ENCODE data around the gene GGA3. TPM values are rescaled to one million over a fixed set of nuclear protein-coding genes. Genes with fewer than 3 reads are reported as not detected.

GGA3 gene
- total and polyA plus RNA-seq, 2 donors from 2014 or later, result 8.0 to 49.2 TPM

DNA sequence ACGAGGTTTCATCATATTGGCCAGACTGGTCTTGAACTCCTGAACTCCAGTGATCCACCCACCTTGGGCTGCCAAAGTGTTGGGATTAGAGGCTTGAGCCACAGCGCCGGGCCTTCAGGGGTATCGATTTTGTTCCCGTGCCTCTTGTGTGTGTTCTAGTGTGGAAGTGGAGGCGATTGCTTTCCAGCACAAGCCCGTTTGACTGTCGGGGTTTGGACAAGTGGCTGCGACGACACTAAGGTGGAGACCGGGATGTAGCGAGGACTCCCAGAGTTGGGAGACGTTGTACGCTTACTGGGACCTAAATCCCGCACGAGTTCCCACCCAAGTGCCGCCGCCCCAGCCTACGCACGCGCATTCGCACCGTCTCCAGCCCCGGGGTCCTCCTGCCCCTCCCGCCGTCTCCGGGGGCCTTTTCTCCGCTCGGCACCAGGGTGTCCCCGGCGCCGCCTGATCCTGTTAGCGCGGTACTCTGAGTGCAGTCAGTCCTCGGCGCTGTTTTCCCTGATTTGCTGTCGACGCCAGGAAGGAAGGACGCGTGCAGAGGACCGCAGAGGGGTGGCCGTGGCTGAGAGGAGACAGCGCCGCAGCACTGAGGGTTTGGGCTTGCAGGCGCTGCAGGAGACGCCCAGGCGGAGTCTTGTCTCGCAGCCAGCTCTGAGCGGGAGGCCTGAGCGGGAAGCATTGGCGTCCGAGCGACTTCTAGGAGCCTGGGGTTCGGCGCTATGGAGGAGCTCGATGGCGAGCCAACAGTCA lies 56.2 kb downstream of the GGA3 start, which contains the start of gene NUP85:
NUP85 (plus strand) TSS at position 643 of the 756 bp plus-strand sequence; CDS start at position 726, 83 bp downstream.
- Histone ChIP-seq H3K4me3 (ENCODE audit: low read length in 3 of 3) (peak within 1 kb of the TSS; percentile 99 to 100 (median 100)), H3K27ac (ENCODE audit: low read depth in 2 of 2, low read length in 2 of 2) (peak within 1 kb of the TSS; percentile 98 to 99), H3K27me3 (ENCODE audit: control insufficient read depth, insufficient read depth, low read length) (no peaks in the 10 kb centered on the region), H3K36me3 (ENCODE audit: control insufficient read depth in 2 of 3, insufficient read depth in 3 of 3, low read length in 3 of 3) (peaks cover 0 to 2% (median 0%) of the 10 kb centered on the region in 3 donors), H3K4me1 (ENCODE audit: control insufficient read depth in 2 of 3, insufficient read depth in 2 of 3, low read depth in 1 of 3, low read length in 3 of 3) (peaks cover 0 to 8% (median 0%) of the 10 kb centered on the region in 3 donors), H3K9me3 (ENCODE audit: control insufficient read depth in 2 of 3, insufficient read depth in 1 of 3, low read length in 3 of 3) (no peaks in the 10 kb centered on the region), H3K9ac (ENCODE audit: low read length in 3 of 3) (peak within 1 kb of the TSS; percentile 98 to 100 (median 98))
- FAIRE-seq (no peak), DNase-seq (peak; percentile 95 to 97 (median 96))
- TF ChIP-seq, protein P1, sequence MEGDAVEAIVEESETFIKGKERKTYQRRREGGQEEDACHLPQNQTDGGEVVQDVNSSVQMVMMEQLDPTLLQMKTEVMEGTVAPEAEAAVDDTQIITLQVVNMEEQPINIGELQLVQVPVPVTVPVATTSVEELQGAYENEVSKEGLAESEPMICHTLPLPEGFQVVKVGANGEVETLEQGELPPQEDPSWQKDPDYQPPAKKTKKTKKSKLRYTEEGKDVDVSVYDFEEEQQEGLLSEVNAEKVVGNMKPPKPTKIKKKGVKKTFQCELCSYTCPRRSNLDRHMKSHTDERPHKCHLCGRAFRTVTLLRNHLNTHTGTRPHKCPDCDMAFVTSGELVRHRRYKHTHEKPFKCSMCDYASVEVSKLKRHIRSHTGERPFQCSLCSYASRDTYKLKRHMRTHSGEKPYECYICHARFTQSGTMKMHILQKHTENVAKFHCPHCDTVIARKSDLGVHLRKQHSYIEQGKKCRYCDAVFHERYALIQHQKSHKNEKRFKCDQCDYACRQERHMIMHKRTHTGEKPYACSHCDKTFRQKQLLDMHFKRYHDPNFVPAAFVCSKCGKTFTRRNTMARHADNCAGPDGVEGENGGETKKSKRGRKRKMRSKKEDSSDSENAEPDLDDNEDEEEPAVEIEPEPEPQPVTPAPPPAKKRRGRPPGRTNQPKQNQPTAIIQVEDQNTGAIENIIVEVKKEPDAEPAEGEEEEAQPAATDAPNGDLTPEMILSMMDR (IDR thresholded peaks at IDR 0.05; ENCODE audit: borderline replicate concordance, extremely low read depth, insufficient read depth), result no peak
- intact Hi-C loops (cut with DNase I), result no loop called here

DNA sequence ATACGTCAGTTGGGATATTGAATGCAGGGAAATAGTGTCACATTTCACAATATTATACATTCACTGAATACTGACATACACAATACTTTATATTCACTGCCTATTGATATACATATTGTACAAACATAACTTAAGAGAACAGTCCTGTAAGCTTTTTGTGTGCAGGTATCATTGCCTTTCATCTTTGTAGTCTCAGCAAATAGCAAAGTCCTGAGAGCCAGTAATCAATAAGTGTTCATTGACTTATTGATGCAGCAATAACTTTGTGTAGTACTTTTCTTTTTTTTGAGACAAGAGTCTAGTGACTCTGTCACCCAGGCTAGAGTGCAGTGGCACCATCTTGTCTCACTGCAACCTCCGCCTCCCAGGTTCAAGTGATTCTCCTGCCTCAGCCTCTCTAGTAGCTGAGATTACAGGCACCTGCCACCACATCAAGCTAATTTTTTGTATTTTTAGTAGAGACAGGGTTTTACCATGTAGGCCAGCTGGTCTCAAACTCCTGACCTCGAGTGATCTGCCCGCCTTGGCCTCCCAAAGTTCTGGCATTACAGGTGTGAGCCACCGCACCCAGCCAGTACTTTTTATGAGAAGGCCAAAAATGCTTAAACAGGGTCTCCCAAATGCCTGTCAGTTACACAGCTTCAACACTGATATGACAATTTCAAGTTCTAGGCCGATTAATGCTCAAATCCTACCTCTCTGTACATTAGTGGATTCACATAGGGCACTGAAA lies 61.4 kb downstream of the GGA3 start:
- Histone ChIP-seq H3K27ac (ENCODE audit: low read depth in 2 of 2, low read length in 2 of 2) (no peak overlapping the region), H3K27me3 (ENCODE audit: control insufficient read depth, insufficient read depth, low read length) (no peaks in the 10 kb centered on the region), H3K36me3 (ENCODE audit: control insufficient read depth in 2 of 3, insufficient read depth in 3 of 3, low read length in 3 of 3) (no peaks in the 10 kb centered on the region), H3K9ac (ENCODE audit: low read length in 3 of 3) (no peak overlapping the region), H3K4me1 (ENCODE audit: control insufficient read depth in 2 of 3, insufficient read depth in 2 of 3, low read depth in 1 of 3, low read length in 3 of 3) (peaks cover 0 to 2% (median 0%) of the 10 kb centered on the region in 3 donors), H3K4me3 (ENCODE audit: low read length in 3 of 3) (no peak overlapping the region), H3K9me3 (ENCODE audit: control insufficient read depth in 2 of 3, insufficient read depth in 1 of 3, low read length in 3 of 3) (no peaks in the 10 kb centered on the region)
- FAIRE-seq (no peak), DNase-seq (no peak)
- intact Hi-C loops (cut with DNase I), result no loop called here
- TF ChIP-seq, protein P1 (IDR thresholded peaks at IDR 0.05; ENCODE audit: borderline replicate concordance, extremely low read depth, insufficient read depth), result no peak

GRCh38 chr17:75194879-75195278 lies 66.5 kb downstream of the GGA3 start:
- H3K27ac ChIP-seq (ENCODE audit: low read depth in 2 of 2, low read length in 2 of 2), result no peak overlapping the region
- intact Hi-C loops (cut with DNase I), result no loop called here
- H3K9me3 ChIP-seq (ENCODE audit: control insufficient read depth in 2 of 3, insufficient read depth in 1 of 3, low read length in 3 of 3), result no peaks in the 10 kb centered on the region
- DNase-seq (peak in 1 of 5 donors; percentile 9), FAIRE-seq (no peak)
- no peak overlapping the region for H3K4me3 ChIP-seq (ENCODE audit: low read length in 3 of 3)
- H3K9ac ChIP-seq (ENCODE audit: low read length in 3 of 3), result no peak overlapping the region
- no peaks in the 10 kb centered on the region for H3K36me3 ChIP-seq (ENCODE audit: control insufficient read depth in 2 of 3, insufficient read depth in 3 of 3, low read length in 3 of 3)
- H3K4me1 ChIP-seq (ENCODE audit: control insufficient read depth in 2 of 3, insufficient read depth in 2 of 3, low read depth in 1 of 3, low read length in 3 of 3), result no peaks in the 10 kb centered on the region
- no peaks in the 10 kb centered on the region for H3K27me3 ChIP-seq (ENCODE audit: control insufficient read depth, insufficient read depth, low read length)
- TF ChIP-seq, protein P1 (IDR thresholded peaks at IDR 0.05; ENCODE audit: borderline replicate concordance, extremely low read depth, insufficient read depth), result no peak

Data from kidney (tissue), 14 donors.